Activated CD4-positive, alpha-beta T cell treated with anti-CD3 and anti-CD28 coated beads, Interleukin-2, amount 10 ng/mL, durations not matched to agents 24 days and 14 days (primary cell): ENCODE measurements around the gene NELFCD. TPM values are rescaled to one million over a fixed set of nuclear protein-coding genes. Genes with fewer than 3 reads are reported as not detected.

Experiments used
- DNase-seq: peaks from one replicate; pipeline ENCODE4 v3.0.0; 2022
- H3K27ac Mint-ChIP-seq: one replicate; pipeline ENCODE4 v1.8.0; 2022; ENCODE audit warnings: mild to moderate bottlenecking, mixed read lengths
- H3K27me3 Mint-ChIP-seq: one replicate; pipeline ENCODE4 v1.8.0; 2022; ENCODE audit warnings: mixed read lengths
- H3K36me3 Mint-ChIP-seq: one replicate; pipeline ENCODE4 v1.8.0; 2022; ENCODE audit warnings: low read depth, mild to moderate bottlenecking, mixed read lengths
- H3K4me1 Mint-ChIP-seq: one replicate; pipeline ENCODE4 v1.8.0; 2021; ENCODE audit warnings: mixed read lengths
- H3K4me3 Mint-ChIP-seq: one replicate; pipeline ENCODE4 v1.8.0; 2022; ENCODE audit warnings: mild to moderate bottlenecking, moderate library complexity, mixed read lengths
- H3K9me3 Mint-ChIP-seq: one replicate; pipeline ENCODE4 v1.8.0; 2021; ENCODE audit warnings: mixed read lengths
- intact Hi-C: fragments of 100-400 bp; cut with micrococcal nuclease; formaldehyde crosslinking; loops from one replicate; pipeline ENCODE4 v1.15.1; 2023
- total RNA-seq: library from RNA; stranded (reverse); gene quantifications from 2 replicates; pipeline ENCODE4 v1.2.3, GENCODE V29; 2022

NELFCD gene
- total RNA-seq, 1 donor from 2014 or later: 120 TPM

GRCh38 chr20:58993332-58994248 lies 12.5 kb downstream of the NELFCD start:
- H3K4me1 Mint-ChIP-seq: peaks cover 4% of the 10 kb centered on the region
- H3K27me3 Mint-ChIP-seq: no peaks in the 10 kb centered on the region
- no peak overlapping the region for H3K4me3 Mint-ChIP-seq
- peaks cover 79% of the 10 kb centered on the region for H3K36me3 Mint-ChIP-seq
- intact Hi-C loops: no loop called here
- no peak overlapping the region for H3K27ac Mint-ChIP-seq
- DNase-seq: no peak
- H3K9me3 Mint-ChIP-seq: no peaks in the 10 kb centered on the region

GRCh38 chr20:58994390-58995159 lies 13.5 kb downstream of the NELFCD start:
- Mint-ChIP-seq H3K4me1 (peaks cover 4% of the 10 kb centered on the region), H3K9me3 (no peaks in the 10 kb centered on the region), H3K36me3 (peaks cover 72% of the 10 kb centered on the region), H3K27me3 (no peaks in the 10 kb centered on the region), H3K27ac (no peak overlapping the region), H3K4me3 (no peak overlapping the region)
- no peak for DNase-seq
- intact Hi-C loops: no loop called here

- no peak for DNase-seq
- H3K36me3 Mint-ChIP-seq: peaks cover 67% of the 10 kb centered on the region
- peaks cover 4% of the 10 kb centered on the region for H3K4me1 Mint-ChIP-seq
- H3K27me3 Mint-ChIP-seq: no peaks in the 10 kb centered on the region
- no peaks in the 10 kb centered on the region for H3K9me3 Mint-ChIP-seq
- peak overlapping the region; percentile 62 for H3K27ac Mint-ChIP-seq
- H3K4me3 Mint-ChIP-seq: no peak overlapping the region
- intact Hi-C loops: no loop called here
These were observed 14.6 kb downstream of the NELFCD start for GRCh38 chr20:58995461-58996225.

GRCh38 chr20:58996226-58996611 lies 15.2 kb downstream of the NELFCD start:
- Mint-ChIP-seq H3K27me3 (no peaks in the 10 kb centered on the region), H3K9me3 (no peaks in the 10 kb centered on the region), H3K4me3 (no peak overlapping the region), H3K27ac (no peak overlapping the region), H3K36me3 (peaks cover 66% of the 10 kb centered on the region), H3K4me1 (peaks cover 4% of the 10 kb centered on the region)
- DNase-seq: no peak
- intact Hi-C loops: no loop called here

- no peak for DNase-seq
- no peaks in the 10 kb centered on the region for H3K9me3 Mint-ChIP-seq
- intact Hi-C loops: no loop called here
- no peak overlapping the region for H3K4me3 Mint-ChIP-seq
- peaks cover 65% of the 10 kb centered on the region for H3K36me3 Mint-ChIP-seq
- peaks cover 4% of the 10 kb centered on the region for H3K4me1 Mint-ChIP-seq
- no peaks in the 10 kb centered on the region for H3K27me3 Mint-ChIP-seq
- no peak overlapping the region for H3K27ac Mint-ChIP-seq
These were observed 16.2 kb downstream of the NELFCD start for GRCh38 chr20:58997141-58997770.

- Mint-ChIP-seq H3K4me3 (no peak overlapping the region), H3K9me3 (no peaks in the 10 kb centered on the region), H3K4me1 (peaks cover 9% of the 10 kb centered on the region), H3K36me3 (peaks cover 59% of the 10 kb centered on the region), H3K27ac (no peak overlapping the region), H3K27me3 (no peaks in the 10 kb centered on the region)
- intact Hi-C loops: no loop called here
- DNase-seq: no peak
These were observed 17.6 kb downstream of the NELFCD start for GRCh38 chr20:58998656-58999055.

GRCh38 chr20:59000326-59000725 lies 19.3 kb downstream of the NELFCD start:
- no peak for DNase-seq
- Mint-ChIP-seq H3K36me3 (peaks cover 52% of the 10 kb centered on the region), H3K4me1 (peaks cover 23% of the 10 kb centered on the region), H3K27me3 (no peaks in the 10 kb centered on the region), H3K27ac (no peak overlapping the region), H3K9me3 (no peaks in the 10 kb centered on the region), H3K4me3 (no peak overlapping the region)
- intact Hi-C loops: no loop called here

- DNase-seq: no peak
- H3K27me3 Mint-ChIP-seq: no peaks in the 10 kb centered on the region
- H3K4me1 Mint-ChIP-seq: peaks cover 30% of the 10 kb centered on the region
- intact Hi-C loops: no loop called here
- no peak overlapping the region for H3K27ac Mint-ChIP-seq
- no peak overlapping the region for H3K4me3 Mint-ChIP-seq
- H3K9me3 Mint-ChIP-seq: no peaks in the 10 kb centered on the region
- H3K36me3 Mint-ChIP-seq: peaks cover 44% of the 10 kb centered on the region
These were observed 20.0 kb downstream of the NELFCD start for GRCh38 chr20:59001068-59001448.

GRCh38 chr20:59001449-59002171 lies 20.6 kb downstream of the NELFCD start:
- H3K4me3 Mint-ChIP-seq: no peak overlapping the region
- peaks cover 31% of the 10 kb centered on the region for H3K4me1 Mint-ChIP-seq
- H3K36me3 Mint-ChIP-seq: peaks cover 39% of the 10 kb centered on the region
- intact Hi-C loops: no loop called here
- no peak for DNase-seq
- H3K27me3 Mint-ChIP-seq: no peaks in the 10 kb centered on the region
- H3K27ac Mint-ChIP-seq: no peak overlapping the region
- no peaks in the 10 kb centered on the region for H3K9me3 Mint-ChIP-seq

GRCh38 chr20:59002388-59002787 lies 21.3 kb downstream of the NELFCD start:
- Mint-ChIP-seq H3K27me3 (no peaks in the 10 kb centered on the region), H3K9me3 (no peaks in the 10 kb centered on the region), H3K27ac (no peak overlapping the region), H3K36me3 (peaks cover 31% of the 10 kb centered on the region), H3K4me1 (peaks cover 31% of the 10 kb centered on the region), H3K4me3 (no peak overlapping the region)
- intact Hi-C loops: no loop called here
- DNase-seq: no peak

GRCh38 chr20:59002874-59003399 lies 21.9 kb downstream of the NELFCD start:
- peak overlapping the region; percentile 41 for H3K27ac Mint-ChIP-seq
- peaks cover 33% of the 10 kb centered on the region for H3K4me1 Mint-ChIP-seq
- intact Hi-C loops: no loop called here
- peaks cover 28% of the 10 kb centered on the region for H3K36me3 Mint-ChIP-seq
- H3K4me3 Mint-ChIP-seq: no peak overlapping the region
- no peaks in the 10 kb centered on the region for H3K27me3 Mint-ChIP-seq
- DNase-seq: no peak
- H3K9me3 Mint-ChIP-seq: no peaks in the 10 kb centered on the region

GRCh38 chr20:59003836-59004492 lies 22.9 kb downstream of the NELFCD start:
- Mint-ChIP-seq H3K27me3 (no peaks in the 10 kb centered on the region), H3K36me3 (peaks cover 26% of the 10 kb centered on the region), H3K27ac (peak overlapping the region; percentile 91), H3K4me3 (peak overlapping the region; percentile 89), H3K9me3 (no peaks in the 10 kb centered on the region), H3K4me1 (peaks cover 33% of the 10 kb centered on the region)
- intact Hi-C loops: no loop called here
- no peak for DNase-seq
